NT2/D1 (cell line): ENCODE measurements around the gene TVP23B.
"Not testable (repeated sequence)": the region's sequence is repeated elsewhere in the genome, so short reads cannot be mapped to it uniquely, and the experiment has no call there.

Experiments used
- SUZ12 ChIP-seq: IDR thresholded peaks from 2 replicates; pipeline ENCODE4 v1.6.1; 2011; ENCODE audit not compliant: insufficient read length, insufficient read depth; ENCODE audit errors: extremely low read depth
- ZNF274 ChIP-seq: IDR thresholded peaks from 2 replicates; pipeline ENCODE4 v1.6.1; 2011; ENCODE audit warnings: mild to moderate bottlenecking, low read depth, low read length

DNA sequence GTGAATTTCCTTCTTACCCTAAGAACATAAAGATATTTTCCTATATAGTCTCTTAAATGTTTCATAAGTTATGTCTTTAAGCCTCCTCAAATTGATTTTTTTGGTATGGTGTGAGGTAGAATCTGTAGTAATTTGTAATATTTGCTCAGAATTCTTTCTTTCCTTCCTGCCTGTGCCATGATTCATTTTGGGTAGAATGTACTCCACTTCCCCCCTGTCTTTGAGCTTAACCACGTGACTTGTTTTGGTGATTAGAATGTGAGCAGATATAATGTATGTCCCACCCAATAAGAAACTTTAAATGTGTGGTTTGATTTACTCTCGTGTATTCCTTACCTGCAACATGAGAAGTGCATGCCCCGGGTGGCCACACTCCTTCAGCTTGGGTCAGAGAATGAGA lies 40.4 kb downstream of the TVP23B start:
- not testable (repeated sequence) for TF ChIP-seq SUZ12, ZNF274
